ENCODE data around the gene SH2D4B.

Gene SH2D4B

DNA sequence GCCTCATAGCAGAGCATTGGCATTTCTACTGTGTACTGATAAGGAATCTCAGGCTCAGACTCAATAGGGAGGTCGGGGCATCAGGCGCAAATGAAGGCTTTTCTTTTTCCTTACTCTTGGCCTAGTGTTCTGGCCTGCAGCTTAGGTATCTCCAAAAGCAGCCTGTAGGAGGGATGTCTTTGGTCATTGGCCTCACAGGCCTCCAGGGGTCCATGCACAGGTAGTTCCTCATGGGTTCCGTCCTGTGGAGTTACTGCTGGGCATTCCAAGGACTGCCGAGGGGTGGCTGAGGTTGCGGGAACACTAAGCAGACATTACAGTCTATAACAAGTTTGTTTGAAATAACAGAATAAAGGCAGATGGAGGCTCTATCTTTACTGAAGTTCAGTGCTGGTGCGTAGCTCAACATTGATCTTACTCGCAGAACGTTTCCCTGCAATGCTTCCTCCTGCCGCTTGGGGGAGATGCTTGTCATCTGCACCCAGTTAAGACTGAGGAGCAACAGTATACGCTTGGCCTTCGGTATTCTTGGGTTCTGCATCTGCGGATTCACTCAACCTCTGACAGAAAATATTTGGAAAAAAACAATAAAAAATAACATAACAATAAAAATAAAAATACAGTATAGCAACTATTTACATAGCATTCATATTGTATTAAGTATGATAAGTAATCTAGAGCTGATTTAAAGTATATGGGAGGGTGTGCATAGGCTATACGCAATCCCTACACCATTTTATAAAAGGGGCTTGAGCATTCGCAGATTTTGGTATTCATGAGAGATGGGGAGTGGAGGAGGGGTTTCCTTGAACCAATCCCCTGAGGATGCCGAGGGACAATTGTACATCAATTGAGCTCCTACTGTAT is 58.9 kb downstream of the SH2D4B start:
- DNase-seq (ENCODE audit: low spot score) = peak; percentile 58

DNA sequence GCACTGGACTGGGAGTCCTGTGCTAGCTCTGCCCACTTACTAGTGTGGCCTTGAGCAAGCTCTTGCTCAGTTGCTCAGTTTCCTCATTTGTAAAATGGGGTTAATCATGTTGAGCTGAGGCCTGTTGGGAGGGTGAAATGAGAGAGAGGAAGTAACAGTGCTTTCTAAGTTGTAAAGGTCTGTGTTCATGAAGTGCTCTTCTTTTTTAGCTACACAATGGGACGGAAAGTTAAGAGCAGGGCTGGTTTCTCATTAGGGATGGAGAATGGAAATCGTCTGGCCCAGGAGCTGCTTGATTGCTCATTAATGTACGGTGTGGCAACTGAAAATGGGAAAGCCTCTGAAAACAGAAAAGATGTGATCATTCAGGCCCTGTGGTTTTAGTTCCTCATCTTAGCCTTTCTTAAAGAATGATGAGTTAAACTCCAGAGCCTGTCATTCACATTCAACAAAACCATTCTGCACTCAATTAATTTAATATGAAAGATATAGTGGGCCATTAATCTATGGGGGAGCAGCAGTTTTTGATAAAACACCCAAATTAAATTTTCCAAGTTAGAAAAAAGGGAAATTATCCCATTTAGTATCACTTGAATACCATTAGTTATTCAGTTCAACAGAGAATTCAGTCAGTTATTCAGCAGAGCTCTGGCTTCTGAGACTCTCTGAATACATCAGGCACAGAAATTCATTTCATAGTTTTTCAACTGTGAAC is 60.5 kb downstream of the SH2D4B start:
- no peak for DNase-seq (ENCODE audit: low spot score)

GRCh38 chr10:80598951-80599350 is 61.2 kb downstream of the SH2D4B start:
- DNase-seq (ENCODE audit: low spot score) = no peak

- DNase-seq (ENCODE audit: low spot score) = peak; percentile 42
Observed at GRCh38 chr10:80599424-80599847, 61.7 kb downstream of the SH2D4B start.

DNA sequence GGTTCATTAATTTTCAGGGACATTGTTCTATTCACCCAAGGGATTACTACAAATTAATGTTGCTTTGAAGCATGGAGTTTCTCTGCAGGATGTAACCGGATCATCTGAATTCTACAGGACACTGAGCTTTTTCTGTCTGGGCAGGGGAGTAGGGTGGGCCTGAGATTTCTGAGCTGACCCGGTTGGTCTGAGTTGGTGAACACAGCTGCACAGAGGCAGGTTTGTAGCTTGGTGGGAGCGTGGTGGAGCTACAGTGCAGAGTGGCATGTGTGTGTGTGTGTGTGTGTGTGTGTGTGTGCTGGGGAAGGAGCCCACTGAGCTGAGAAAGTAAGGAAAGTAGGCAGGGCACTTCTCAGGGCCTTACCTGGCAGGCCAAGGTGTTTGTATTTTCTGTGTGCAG is 62.6 kb downstream of the SH2D4B start:
- no peak for DNase-seq (ENCODE audit: low spot score)

DNA sequence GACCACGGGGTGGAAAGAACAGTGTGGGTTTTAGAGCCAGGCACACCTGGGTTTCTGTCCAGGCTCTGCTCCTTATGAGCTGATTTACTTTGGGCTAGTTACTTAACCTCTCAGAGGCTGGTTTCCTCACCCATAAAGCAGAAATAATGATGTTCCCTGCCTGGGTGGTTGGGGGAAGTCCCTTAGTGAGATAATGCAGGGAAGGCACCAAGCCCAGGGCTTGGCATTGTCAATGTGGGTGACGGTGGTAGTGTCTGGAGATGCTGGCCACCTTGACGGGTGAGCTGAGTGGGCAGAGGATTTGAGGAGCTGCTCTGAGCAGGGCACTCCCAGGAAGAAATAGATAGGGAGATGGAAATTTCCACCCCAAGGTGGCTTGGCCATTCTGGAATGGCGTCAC is 65.2 kb downstream of the SH2D4B start:
- no peak for DNase-seq (ENCODE audit: low spot score)

DNA sequence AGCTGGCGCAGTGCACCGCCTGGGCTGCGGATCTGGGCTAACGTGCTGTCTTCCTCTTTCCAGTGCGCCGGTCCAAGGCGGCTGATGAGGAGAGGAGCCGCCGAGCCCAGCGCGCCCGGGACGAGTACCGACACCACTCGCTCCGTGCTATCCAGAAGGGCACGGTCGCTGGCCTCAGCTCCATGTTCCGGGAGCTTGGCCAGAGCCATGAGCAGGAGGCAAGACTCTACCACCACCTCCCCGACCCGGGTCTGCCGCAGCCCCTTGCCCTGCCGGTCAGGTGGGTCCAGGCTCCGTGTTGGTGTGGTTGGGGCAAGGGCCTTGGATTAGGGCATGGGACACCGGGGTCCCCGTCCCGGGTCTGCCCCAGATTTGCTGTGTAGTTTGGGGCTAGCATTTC is 65.8 kb downstream of the SH2D4B start:
- DNase-seq (ENCODE audit: low spot score) = no peak

- no peak for DNase-seq (ENCODE audit: low spot score)
Observed at GRCh38 chr10:80608706-80609105, 71.0 kb downstream of the SH2D4B start.

DNA sequence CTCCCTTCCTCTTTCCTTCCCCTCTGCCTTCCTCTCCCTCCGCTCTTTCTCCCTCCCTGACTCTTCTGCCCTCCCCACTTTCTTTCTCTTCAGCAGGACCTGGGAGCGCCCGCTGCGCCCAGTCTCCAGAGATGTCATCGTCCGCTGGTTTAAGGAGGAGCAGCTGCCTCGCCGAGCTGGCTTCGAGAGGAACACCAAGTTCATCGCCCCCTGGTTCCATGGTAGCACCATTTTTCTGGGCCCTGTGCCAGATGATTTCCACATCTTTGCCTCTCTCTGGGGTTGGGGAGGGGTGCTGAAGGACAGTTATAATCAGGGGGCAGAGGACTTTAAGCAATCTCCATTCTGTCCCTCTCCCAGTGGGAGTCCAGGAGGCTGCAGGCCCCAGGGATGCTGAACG is 71.6 kb downstream of the SH2D4B start:
- no peak for DNase-seq (ENCODE audit: low spot score)

- DNase-seq (ENCODE audit: low spot score) = no peak
Observed at GRCh38 chr10:80611481-80612185, 73.9 kb downstream of the SH2D4B start.

- no peak for DNase-seq (ENCODE audit: low spot score)
Observed at GRCh38 chr10:80612261-80612660, 74.6 kb downstream of the SH2D4B start.

DNA sequence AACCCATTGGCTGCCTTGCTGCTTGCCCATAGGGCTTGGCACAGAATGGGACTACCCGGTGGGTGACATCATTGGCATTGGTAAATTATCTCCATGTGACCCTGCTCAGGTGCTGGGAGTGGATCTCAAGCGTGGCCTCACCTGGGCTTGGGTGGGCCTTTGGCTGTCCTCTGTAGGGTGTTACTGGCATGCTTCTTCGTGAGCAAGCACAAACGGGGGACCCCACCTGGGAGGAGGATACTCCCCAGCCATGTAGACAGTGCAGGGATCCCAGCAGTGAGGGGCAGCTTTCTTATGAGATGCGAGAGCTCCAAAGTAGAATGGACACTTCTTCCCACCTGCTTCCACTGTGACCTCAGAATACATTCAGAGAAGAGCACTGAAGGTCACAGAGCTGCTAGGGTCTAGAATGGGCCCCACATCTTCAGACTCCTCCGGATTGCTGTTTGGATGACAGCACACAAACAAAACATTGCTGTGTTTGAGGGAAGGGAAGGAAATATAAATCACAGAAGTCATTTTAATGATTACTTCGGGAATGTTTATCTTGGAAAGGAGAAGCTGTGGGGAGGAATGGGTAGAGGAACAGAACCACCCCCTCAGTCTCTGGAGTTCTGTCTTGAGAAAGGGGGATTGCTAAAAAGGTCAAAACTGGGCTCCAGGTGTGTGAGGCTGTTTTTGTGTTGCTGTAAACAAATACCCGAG is 75.9 kb downstream of the SH2D4B start:
- no peak for DNase-seq (ENCODE audit: low spot score)

DNA sequence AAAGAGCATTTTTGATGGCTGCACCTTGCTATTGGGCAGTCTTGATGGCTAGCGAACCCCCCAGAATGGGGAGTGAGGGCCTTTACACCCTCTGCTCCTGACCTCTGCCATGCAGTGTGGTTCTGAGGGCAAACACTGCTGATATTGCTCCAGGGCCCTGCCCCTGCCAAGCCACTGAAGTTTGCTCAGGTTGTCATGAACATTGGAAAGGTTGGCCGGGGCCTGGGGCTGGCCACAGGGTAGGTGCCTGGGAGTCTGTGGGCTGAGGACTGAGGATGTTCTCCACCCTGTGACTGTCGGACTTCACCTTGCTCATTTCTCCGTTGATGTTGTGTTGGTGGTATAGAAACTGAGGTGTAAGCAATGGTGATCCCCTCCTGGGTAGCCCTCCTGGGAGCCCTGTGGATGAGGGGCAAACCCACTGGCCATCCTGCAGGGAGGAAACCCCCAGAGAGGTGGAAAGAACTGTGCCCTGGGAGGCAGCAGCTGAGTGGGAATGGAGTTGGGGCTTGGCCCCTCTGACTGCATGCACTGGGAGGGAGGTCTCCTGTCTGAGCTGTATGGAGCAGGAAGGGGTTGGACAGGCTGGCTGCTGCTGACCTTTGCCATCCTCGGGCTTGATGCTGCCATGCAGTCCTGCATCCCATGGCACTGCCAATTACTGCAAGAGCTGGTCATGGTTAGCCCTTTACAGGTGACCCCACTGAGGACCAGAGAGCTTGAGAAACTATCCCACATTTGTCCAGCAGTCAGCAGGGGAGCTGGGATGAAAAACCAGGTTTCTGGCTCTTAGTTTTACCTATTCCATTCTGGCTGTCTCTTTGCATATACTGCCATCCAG is 77.1 kb downstream of the SH2D4B start:
- no peak for DNase-seq (ENCODE audit: low spot score)

GRCh38 chr10:80617807-80618206 is 80.1 kb downstream of the SH2D4B start:
- no peak for DNase-seq (ENCODE audit: low spot score)

DNA sequence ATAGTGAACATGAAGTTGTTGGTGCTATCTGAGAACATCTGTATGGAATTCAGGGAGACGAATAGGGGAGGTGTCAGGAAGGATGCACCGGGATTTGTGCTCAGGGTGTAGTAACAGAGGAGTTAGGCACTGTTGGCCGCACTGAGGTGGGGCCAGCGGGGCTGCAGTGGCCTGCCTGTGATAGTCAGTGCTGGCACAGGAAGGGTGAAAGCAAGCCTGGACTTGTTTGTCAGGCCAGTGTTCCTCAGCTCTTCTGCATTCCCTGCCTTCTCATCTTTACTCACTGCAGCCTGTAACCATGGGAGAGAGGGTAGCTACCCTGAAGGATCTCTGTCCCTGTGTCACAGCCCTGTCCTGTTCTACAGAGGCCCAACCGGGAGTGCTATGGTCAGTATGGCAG is 81.3 kb downstream of the SH2D4B start:
- DNase-seq (ENCODE audit: low spot score) = no peak

DNA sequence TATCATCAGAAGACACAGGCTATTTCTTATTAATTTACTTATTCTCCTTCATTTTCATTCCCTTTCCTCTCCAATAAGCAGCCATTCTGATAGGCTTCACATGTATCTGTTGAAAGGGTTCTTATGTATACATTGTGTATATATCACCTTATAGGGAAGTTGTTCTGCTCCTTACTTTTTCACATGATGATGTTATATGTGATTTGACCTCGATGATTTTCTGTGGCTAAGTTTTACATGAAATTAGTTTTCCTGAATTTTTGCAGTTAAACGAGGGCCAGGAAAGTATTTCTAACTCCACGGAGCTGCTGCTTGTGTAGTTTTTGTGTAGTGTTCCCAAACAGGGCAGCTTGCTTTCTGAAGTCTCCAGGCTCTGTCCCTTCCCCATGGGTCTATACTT is 84.5 kb downstream of the SH2D4B start:
- DNase-seq (ENCODE audit: low spot score) = no peak

GRCh38 chr10:80630324-80630723 is 92.6 kb downstream of the SH2D4B start:
- no peak for DNase-seq (ENCODE audit: low spot score)

GRCh38 chr10:80632742-80633141 is 95.0 kb downstream of the SH2D4B start:
- DNase-seq (ENCODE audit: low spot score) = no peak

DNA sequence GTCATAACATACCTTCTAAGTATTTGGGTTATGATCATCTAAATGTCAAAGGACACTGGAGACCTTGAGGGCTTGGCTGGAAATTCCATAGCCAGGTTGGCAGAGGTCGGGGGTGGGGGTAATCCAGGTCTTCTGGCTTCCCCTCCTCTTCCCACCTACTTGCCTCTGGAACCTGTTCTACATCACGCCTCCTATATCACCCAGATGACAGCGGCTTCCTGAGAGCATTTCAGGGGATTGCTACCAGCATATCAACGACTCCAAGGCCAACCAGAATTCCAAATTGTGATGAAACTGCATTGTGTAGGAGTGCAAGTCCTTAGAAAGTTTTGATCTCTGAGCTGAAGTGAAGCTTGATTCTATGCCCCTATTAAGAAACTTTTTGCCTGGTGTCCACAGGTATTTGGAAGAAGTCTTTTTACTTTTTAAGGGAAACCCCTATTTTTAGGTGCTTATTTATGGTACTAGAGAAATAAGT is 95.7 kb downstream of the SH2D4B start:
- no peak for DNase-seq (ENCODE audit: low spot score)

- DNase-seq (ENCODE audit: low spot score) = no peak
Observed at GRCh38 chr10:80633910-80634309, 96.2 kb downstream of the SH2D4B start.

DNA sequence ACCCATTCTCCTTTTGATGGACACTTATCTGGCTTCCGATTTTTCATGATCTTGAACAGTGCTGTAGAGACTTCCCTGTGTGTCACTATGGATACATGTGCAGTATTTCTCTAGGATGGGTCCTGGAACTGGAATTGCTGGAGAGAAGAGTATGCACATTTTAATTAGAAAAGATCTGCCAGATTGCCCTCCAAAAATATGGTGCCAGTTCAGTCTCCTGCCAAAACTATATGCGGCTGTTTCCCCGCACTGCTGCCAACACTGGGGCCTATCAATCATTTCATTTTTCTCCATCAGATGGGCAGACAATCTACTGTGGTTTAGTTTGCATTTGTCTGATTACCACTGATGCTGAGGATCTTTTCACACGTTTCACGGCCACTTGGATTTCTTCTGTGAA is 105.0 kb downstream of the SH2D4B start:
- no peak for DNase-seq (ENCODE audit: low spot score)

Measured in hematopoietic multipotent progenitor cell treated with erythropoietin and hydrocortisone succinate and interleukin-3 and kit ligand, for 15 days (in vitro differentiated cells).